ENCODE results near the gene GALK1. TPM values are rescaled to one million over a fixed set of nuclear protein-coding genes. Genes with fewer than 3 reads are reported as not detected.

The GALK1 gene
- polyA plus RNA-seq, 3 donors = 44.8 to 108 (median 84.3) TPM

DNA sequence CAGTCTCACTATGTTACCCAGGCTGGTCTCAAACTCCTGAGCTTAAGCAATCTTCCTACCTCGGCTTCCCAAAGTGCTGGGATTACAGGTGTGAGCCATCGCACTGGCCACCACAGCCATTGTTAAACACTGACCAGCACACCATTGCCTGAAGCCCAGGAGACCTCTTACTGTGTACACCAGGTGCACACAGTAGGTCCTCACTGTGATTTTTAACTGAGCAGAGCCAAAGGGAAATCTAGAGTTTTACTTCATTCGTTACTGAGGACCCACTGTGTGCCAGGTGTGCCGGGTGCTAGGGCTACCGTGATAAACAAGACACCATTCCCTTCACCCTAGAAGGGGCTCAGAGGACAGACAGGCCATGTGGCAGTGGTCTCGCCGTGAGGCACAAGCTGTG is 39.5 kb downstream of the GALK1 start:
- no peaks in the 10 kb centered on the region for H4K20me1 ChIP-seq (ENCODE audit: insufficient read depth, low read length)
- intact Hi-C loops (cut with micrococcal nuclease) = no loop called here
- H3K4me1 ChIP-seq (ENCODE audit: control insufficient read depth in 1 of 2, insufficient read depth in 2 of 2, low read length in 2 of 2) = peaks cover 7 to 13% of the 10 kb centered on the region in 2 donors
- peaks cover 7 to 17% of the 10 kb centered on the region in 2 donors for H3K27me3 ChIP-seq (ENCODE audit: control insufficient read depth in 2 of 2, insufficient read depth in 2 of 2, low read length in 2 of 2)
- no peak for DNase-seq
- TF ChIP-seq, protein P1, sequence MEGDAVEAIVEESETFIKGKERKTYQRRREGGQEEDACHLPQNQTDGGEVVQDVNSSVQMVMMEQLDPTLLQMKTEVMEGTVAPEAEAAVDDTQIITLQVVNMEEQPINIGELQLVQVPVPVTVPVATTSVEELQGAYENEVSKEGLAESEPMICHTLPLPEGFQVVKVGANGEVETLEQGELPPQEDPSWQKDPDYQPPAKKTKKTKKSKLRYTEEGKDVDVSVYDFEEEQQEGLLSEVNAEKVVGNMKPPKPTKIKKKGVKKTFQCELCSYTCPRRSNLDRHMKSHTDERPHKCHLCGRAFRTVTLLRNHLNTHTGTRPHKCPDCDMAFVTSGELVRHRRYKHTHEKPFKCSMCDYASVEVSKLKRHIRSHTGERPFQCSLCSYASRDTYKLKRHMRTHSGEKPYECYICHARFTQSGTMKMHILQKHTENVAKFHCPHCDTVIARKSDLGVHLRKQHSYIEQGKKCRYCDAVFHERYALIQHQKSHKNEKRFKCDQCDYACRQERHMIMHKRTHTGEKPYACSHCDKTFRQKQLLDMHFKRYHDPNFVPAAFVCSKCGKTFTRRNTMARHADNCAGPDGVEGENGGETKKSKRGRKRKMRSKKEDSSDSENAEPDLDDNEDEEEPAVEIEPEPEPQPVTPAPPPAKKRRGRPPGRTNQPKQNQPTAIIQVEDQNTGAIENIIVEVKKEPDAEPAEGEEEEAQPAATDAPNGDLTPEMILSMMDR (IDR thresholded peaks at IDR 0.05) = no peak
- H3K36me3 ChIP-seq (replicated peaks in 1 of 2; ENCODE audit: control insufficient read depth in 1 of 2, insufficient read depth in 2 of 2, low read length in 2 of 2) = no peaks in the 10 kb centered on the region
- no peak overlapping the region for H3K9ac ChIP-seq (ENCODE audit: insufficient read depth, low read length, poor library complexity, severe bottlenecking)
- H3K9me3 Mint-ChIP-seq = peaks cover 0 to 2% (median 0%) of the 10 kb centered on the region in 7 donors
- H3K27ac ChIP-seq (ENCODE audit: low read depth in 1 of 2, low read length in 2 of 2) = no peak overlapping the region
- H3K4me1 Mint-ChIP-seq = peaks cover 7% of the 10 kb centered on the region
- peaks cover 17 to 28% (median 27%) of the 10 kb centered on the region in 3 donors for H3K27me3 Mint-ChIP-seq (ENCODE audit: low read depth in 3 of 3)
- no peak overlapping the region for H2AFZ ChIP-seq (ENCODE audit: insufficient read depth, low read depth, low read length, poor library complexity, severe bottlenecking)
- no peaks in the 10 kb centered on the region for H3K79me2 ChIP-seq (ENCODE audit: insufficient read depth, low read length)
- no peak overlapping the region for H3K4me2 ChIP-seq (replicated peaks; ENCODE audit: extremely low read depth, low read length, poor library complexity, severe bottlenecking)
- WGBS (ENCODE audit: insufficient coverage) = 100% methylated on average over 3 of the region's 7 CpGs
- no peaks in the 10 kb centered on the region for H3K9me3 ChIP-seq (replicated peaks in 1 of 2; ENCODE audit: control insufficient read depth in 1 of 2, insufficient read depth in 1 of 2, low read length in 2 of 2)
- no peak overlapping the region for H3K27ac Mint-ChIP-seq
- no peak overlapping the region for H3K4me3 ChIP-seq (replicated peaks in 1 of 3; ENCODE audit: low read depth in 2 of 3, low read length in 3 of 3)
- no peak overlapping the region for H3K4me3 Mint-ChIP-seq
- H3K36me3 Mint-ChIP-seq = peaks cover 0 to 2% of the 10 kb centered on the region in 2 donors

DNA sequence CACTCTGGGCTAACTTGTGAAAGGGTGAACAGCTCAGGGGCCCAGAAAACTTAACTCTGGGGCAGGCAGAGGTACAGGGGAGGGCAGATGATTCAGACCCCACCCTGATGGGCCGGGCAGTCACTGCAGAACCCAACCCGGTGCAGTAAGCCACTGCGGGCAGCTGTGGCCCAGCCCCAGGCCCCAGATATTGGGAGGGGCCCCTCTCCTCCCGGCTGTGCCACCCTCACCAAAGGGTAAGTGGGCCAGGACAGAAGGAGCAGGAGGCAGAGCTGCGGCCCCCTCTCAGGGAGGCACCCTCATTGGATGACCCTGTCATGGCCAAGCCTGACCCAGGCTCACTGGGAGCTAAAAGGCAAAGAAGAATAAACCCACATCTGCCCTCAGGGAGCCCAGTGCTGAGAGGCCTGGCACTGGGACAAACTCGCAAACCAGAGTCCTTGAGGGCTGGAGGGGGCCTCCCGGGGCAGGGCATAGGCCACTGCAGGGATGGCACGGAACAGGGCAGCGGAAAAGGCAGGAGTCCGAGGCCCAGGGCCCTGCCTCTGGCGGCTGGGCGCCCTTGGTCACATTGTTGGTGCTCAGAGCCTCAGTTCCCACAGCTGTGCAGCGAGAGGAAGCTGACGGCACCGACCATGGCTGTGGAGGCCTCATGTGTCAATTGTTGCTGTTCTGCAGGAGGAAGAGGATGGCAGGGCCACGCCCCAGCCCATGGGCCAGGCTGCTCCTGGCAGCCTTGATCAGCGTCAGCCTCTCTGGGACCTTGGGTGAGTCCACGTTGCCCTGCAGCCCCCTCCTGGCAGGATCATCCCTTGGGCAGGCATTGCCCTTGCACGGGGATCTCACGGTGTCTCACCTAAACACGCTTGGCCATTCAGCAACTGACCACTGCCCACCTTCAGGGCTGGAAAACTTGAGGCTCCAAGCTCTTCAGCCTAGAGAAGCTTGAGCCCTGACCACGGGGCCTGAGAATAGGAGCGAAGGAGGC is 40.7 kb downstream of the GALK1 start:
- H3K79me2 ChIP-seq (ENCODE audit: insufficient read depth, low read length) = no peaks in the 10 kb centered on the region
- WGBS (ENCODE audit: insufficient coverage) = 84% methylated on average over 22 of the region's 23 CpGs
- TF ChIP-seq, protein P1 (IDR thresholded peaks at IDR 0.05) = no peak
- H2AFZ ChIP-seq (ENCODE audit: insufficient read depth, low read depth, low read length, poor library complexity, severe bottlenecking) = no peak overlapping the region
- peaks cover 17 to 29% of the 10 kb centered on the region in 2 donors for H3K27me3 ChIP-seq (ENCODE audit: control insufficient read depth in 2 of 2, insufficient read depth in 2 of 2, low read length in 2 of 2)
- no peak overlapping the region for H3K9ac ChIP-seq (ENCODE audit: insufficient read depth, low read length, poor library complexity, severe bottlenecking)
- peaks cover 3 to 5% of the 10 kb centered on the region in 2 donors for H3K36me3 Mint-ChIP-seq
- H3K4me1 ChIP-seq (ENCODE audit: control insufficient read depth in 1 of 2, insufficient read depth in 2 of 2, low read length in 2 of 2) = peaks cover 7 to 14% of the 10 kb centered on the region in 2 donors
- H3K4me3 ChIP-seq (replicated peaks in 1 of 3; ENCODE audit: low read depth in 2 of 3, low read length in 3 of 3) = no peak overlapping the region
- H3K27ac Mint-ChIP-seq = no peak overlapping the region
- no peaks in the 10 kb centered on the region for H4K20me1 ChIP-seq (ENCODE audit: insufficient read depth, low read length)
- H3K36me3 ChIP-seq (replicated peaks in 1 of 2; ENCODE audit: control insufficient read depth in 1 of 2, insufficient read depth in 2 of 2, low read length in 2 of 2) = no peaks in the 10 kb centered on the region
- no peaks in the 10 kb centered on the region for H3K9me3 ChIP-seq (replicated peaks in 1 of 2; ENCODE audit: control insufficient read depth in 1 of 2, insufficient read depth in 1 of 2, low read length in 2 of 2)
- intact Hi-C loops (cut with micrococcal nuclease) = no loop called here
- H3K4me2 ChIP-seq (replicated peaks; ENCODE audit: extremely low read depth, low read length, poor library complexity, severe bottlenecking) = no peak overlapping the region
- H3K4me3 Mint-ChIP-seq = no peak overlapping the region
- peaks cover 0 to 8% (median 3%) of the 10 kb centered on the region in 7 donors for H3K9me3 Mint-ChIP-seq
- no peak for DNase-seq
- H3K27ac ChIP-seq (ENCODE audit: low read depth in 1 of 2, low read length in 2 of 2) = no peak overlapping the region
- peaks cover 9% of the 10 kb centered on the region for H3K4me1 Mint-ChIP-seq
- peaks cover 29 to 40% (median 39%) of the 10 kb centered on the region in 3 donors for H3K27me3 Mint-ChIP-seq (ENCODE audit: low read depth in 3 of 3)
